ENCODE results near the gene RALGDS.
"Not testable (repeated sequence)": the region's sequence is repeated elsewhere in the genome, so short reads cannot be mapped to it uniquely, and the experiment has no call there.

Gene RALGDS

DNA sequence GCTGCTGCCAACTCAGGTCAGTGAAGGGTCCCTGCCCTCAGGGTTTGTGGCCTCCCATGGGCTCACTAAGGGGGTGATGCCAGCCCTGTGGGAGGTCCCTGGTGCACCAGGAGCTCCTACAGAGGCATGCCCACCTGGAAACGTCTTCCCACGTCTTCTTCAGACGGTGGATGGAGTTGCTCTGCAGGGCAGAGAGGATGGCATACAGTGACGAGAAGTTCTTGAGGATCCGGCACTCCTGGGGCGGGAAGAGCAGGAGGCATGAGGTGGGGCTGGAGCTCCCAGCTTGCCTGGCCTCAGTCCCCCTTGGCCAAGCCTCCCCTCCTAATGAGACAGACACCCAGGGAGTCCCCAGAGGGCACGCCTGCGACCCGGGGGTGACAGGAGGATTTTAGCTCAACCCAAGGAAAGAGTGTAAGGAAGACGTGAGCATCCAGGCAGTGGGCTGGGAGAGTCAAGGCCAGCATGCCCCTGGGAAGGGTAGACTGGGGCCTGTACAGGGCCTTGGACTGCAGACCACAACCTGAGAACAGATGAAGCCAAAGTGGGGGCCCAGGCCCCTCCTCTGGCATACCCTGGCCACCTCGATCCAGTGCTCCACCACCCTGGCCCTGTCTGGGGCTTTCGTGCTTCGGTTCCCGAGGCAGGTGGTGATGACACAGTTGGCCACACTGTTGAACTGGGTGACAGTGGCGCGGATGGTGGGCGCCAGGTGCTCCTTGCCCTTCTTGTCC is 14.4 kb downstream of the RALGDS start:
- DNase-seq: peak in 1 of 5 donors; percentile 15

GRCh38 chr9:133105461-133105770 is 15.6 kb downstream of the RALGDS start:
- peak in 1 of 5 donors; percentile 8 for DNase-seq

DNA sequence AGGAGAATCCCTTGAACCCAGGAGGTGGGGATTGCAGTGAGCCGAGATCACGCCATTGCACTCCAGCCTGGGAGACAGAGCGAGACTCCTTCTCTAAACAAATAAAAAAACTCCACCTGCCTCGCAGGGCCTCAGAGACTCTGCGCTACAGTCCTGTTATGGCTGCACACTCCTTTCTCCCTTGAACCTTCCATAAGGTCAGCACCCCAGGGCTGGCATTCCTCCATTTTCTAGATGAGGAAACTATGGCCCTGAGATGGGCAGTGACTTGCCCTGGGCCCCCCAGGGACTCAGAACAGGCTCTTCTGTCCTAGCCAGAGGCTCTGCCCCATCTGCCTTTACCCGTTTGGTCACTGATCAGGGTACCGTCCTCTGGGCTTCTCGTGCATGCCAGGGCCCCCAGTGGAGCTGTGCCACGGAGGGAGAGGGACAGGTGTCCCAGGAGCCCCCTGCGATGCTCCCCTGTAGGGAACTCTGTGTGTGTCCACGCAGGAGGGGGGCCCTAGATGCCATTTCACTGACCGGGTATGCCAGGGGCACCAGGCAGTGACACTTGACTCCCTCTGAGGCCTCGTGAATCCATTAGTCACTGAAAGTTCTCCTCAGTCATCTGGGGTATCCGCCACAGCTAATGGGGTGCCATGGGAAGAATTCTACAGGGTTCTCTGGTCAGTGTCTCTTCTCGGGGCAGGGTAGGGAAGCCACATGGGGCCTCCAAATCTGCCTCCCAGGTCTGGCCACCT is 16.2 kb downstream of the RALGDS start:
- no peak for DNase-seq

DNA sequence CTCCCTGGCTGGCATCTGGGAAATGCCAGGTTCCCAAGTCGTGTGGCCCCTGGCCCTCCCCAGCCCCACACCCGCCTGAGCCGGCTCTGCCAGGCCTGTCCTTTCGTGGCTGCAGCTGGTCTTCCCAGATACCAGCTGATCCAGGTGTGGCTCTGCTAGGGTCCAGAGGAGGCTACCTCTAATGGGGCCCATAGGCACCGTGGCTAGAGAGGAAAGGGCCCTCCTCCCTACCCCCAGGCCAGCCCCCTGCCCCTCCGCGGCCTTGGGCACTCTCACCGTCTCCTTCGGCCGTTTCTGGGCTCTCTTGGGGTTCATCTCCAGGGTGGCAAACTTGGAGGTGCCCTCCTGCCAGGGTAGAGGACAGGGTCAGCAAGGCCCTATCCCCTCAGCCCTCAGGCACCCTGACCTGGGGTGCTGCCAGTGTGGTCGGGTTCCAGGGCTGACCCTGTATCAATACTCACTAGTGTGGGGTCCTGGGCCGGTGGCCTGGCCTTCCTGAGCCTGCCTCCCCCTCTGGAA is 17.0 kb downstream of the RALGDS start:
- peak in 1 of 5 donors; percentile 9 for DNase-seq

- DNase-seq: peak in 4 of 5 donors; percentile 34 to 41 (median 38)
Observed at GRCh38 chr9:133103183-133103986, 17.7 kb downstream of the RALGDS start.

DNA sequence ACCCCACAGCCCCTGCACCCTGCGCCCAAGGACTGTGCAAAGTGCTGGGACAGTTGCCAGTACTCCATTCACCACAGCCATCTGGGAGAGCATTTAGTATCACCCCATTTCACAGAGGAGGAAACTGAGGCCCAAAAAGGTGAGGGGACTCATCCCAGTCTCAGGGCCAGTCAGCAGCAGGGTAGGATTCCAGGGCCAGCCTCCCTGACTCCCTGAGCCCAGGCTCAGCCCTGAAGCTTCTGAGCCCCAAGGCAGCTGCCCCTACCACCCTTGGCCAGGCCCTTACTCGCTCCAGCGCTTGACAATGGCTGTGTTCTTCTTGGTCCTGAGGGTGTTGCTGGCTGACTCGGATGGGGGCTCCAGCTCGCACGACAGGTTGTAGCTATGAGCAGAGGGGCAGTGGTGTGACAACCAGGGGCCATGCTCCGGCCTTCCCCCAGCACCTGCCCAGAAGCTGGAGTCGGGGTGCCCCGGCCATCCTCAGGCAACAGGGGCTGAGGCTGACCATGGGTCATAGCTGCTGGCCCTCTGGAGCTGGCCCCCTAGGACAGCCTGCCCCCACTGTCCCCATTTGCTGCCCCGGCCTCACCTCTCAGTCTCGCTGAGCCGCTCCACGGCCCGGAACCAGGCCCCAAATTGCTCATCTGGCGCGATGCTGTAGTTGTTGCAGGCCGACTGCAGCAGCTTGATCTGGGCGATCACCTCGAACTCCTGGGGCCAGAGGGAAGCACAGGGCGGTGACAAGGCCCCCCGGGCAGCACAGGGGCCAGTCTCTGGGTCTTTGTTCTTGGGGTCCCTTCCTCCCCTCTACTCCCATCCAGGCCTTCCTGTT is 18.6 kb downstream of the RALGDS start:
- no peak for DNase-seq

DNA sequence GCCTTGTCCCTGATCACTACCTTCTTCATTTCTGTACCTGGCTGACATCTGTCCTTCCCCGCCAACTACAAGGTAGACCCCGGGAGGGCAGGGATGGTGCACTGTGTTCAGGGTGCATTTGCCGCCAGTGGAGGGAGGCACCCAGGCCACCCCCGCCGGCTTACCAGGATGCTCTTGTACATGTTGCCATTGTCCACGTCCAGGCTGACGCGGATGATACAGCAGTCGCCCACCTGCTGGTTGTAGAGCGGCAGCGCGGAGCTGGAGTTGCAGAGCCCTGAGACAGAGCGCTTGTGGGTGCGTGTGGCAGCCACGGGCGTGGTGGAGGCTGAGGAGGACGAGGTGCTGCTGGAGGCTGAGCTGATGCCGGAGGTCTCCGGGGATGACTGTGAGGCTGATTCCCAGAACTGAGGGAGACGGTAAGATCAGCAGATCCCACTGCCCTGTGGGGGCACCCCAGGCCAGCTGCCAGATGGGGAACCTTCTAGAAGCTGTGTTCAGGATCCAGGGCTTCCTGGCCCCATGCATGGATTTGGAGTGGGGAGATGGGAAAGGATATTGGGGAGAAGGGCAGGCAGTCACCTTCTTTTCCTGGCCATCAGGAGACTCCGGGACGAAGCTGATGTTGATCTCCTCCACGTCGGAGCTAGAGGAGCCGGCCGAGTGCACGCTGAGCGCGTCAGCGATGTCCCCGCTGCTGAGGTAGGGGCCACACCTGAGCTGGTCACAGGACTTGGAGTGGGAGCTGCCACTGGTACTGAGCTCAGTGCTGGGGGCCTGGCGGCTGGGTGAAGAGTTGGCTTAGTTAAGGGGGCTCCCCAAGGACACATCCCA is 19.5 kb downstream of the RALGDS start:
- no peak for DNase-seq

- no peak for DNase-seq
Observed at GRCh38 chr9:133100506-133101355, 20.3 kb downstream of the RALGDS start.

- DNase-seq: no peak
Observed at GRCh38 chr9:133099726-133100505, 21.1 kb downstream of the RALGDS start.

DNA sequence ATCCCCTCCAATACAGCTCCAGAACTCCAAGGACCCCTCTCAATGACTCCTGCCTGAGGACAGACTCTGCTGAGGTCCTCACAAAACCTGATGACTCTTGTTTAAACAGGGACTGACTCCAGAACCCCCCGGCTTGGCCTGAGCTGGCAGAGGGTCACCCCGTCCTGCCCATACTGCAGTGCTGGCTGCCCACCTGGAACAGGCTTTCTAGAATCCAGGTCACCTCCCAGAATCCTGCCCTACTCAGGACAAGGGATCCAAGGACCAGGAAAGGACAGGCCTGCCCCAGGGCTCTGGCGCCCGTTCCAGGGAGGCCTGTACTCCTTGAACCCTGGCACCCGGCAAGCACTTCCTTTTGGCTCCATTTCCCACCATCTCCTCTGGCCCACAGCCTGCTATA is 22.2 kb downstream of the RALGDS start:
- DNase-seq: no peak

- no peak for DNase-seq
Observed at GRCh38 chr9:133098104-133098754, 22.8 kb downstream of the RALGDS start.

DNA sequence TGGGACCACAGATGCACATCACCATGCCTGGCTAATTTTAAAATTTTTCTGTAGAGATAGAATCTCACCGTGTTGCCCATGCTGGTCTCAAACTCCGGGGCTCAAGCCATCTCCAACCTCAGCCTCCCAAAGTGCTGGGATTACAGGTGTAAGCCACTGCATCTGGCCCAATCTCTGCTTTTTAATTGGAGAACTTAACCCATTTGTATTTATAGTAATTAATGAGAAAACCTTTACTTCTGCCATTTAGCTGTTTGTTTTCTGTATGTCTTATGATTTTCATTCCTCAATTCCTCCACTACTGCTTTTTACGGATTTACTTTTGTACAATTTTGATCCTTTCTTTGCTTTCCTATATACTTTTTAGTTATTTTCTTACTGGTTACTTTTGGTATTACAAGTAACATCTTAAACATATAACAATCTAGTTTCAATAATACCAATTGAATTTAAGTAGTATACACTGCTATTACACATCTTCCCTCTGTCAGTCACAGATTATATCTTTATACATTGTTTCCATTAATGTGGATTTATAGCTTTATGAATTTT is 26.1 kb downstream of the RALGDS start:
- DNase-seq: no peak

DNA sequence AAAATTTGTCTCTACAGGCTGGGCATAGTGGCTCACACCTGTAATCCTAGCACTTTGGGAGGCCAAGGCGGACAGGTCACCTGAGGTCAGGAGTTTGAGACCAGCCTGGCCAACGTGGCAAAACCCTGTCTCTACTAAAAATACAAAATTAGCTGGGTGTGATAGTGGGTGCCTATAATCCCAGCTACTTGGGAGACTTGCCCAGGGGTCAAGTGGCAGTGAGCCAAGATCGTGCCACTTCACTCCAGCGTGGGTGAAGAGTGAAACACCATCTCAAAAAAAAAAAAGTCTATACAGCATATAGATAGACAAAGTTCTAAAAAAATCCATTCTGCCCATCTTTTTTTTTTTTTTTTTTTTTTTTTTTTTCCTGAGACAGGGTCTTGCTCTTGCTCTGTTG is 26.7 kb downstream of the RALGDS start:
- not testable (repeated sequence) for DNase-seq

GRCh38 chr9:133090752-133091385 is 30.2 kb downstream of the RALGDS start:
- no peak for DNase-seq

DNA sequence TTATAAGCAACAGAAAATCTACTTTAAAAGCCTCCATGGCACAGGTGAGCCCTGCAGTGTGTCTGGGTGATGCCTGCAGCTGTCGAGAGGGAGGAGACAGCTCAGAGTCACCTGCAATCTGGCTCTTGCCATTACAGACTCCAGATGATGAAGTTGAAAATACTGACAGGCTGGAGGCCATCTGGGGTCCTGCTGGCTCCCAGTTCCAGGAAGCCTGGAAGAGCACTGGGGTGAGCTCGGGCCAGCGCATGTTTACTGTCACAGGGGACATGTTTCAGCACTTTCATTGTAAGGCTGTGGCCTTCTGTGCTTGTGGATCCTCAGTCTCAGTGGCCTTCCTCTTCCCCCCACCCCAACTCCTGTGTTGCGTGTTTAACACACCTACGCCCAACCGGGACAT is 30.9 kb downstream of the RALGDS start:
- DNase-seq: no peak

DNA sequence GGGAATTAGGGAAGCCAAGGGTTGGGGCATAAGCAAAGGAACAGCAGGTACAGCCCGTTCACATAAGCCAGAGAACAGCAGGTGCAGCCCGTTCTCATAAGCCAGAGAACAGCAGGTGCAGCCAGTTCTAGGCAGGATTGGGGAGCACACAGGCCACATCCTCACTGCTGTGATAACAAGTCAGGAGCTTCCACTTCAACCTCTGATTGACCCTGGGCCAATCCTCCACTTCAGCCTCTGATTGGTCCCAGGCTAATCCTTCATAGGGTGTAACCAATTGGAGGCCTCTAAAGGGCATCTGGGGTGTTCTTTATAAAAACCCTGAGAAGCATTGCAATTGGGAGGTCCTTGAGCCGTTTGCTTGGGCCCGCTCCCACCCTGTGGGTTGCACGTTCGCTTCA is 31.8 kb downstream of the RALGDS start:
- DNase-seq: no peak

- no peak for DNase-seq
Observed at GRCh38 chr9:133088756-133089155, 32.3 kb downstream of the RALGDS start.

GRCh38 chr9:133088146-133088750 is 32.8 kb downstream of the RALGDS start:
- no peak for DNase-seq

Data from T-helper 1 cell (primary cell).